Suprapubic skin (tissue), 4 donors: ENCODE data around the gene HOXB6. TPM values are rescaled to one million over a fixed set of nuclear protein-coding genes. Genes with fewer than 3 reads are reported as not detected.
A peak's percentile ranks its signal among the peaks of the same experiment; 100 is the strongest.

Experiments used
- DNase-seq, 2 donors: peaks; one replicate each; pipeline ENCODE4 v3.0.0-alpha.2; 2019; ENCODE audit warnings: low spot score in 2 of 2
- H3K27ac ChIP-seq: fragments of 200-600 bp; sonication (generic); one replicate; pipeline ENCODE4 v1.5.1; 2019
- H3K27me3 ChIP-seq: fragments of 200-600 bp; sonication (generic); one replicate; pipeline ENCODE4 v1.5.1; 2019
- H3K36me3 ChIP-seq: fragments of 200-600 bp; sonication (generic); one replicate; pipeline ENCODE4 v1.5.1; 2019
- H3K4me1 ChIP-seq: fragments of 200-600 bp; sonication (generic); one replicate; pipeline ENCODE4 v1.5.1; 2019
- H3K4me3 ChIP-seq: fragments of 200-600 bp; sonication (generic); one replicate; pipeline ENCODE4 v1.5.1; 2019; ENCODE audit warnings: mild to moderate bottlenecking
- H3K9me3 ChIP-seq: fragments of 200-600 bp; sonication (generic); one replicate; pipeline ENCODE4 v1.5.1; 2019
- CTCF ChIP-seq, 2 donors: fragments of 200-600 bp in 1 of 2; fragments of 450-650 bp in 1 of 2; sonication (generic) in 1 of 2; IDR thresholded peaks; one replicate each; pipeline ENCODE4 v1.5.1; 2016 to 2019; ENCODE audit warnings: antibody characterized with exemption in 2 of 2, mild to moderate bottlenecking in 1 of 2, moderate library complexity in 1 of 2
- EP300 ChIP-seq: sonication (generic); formaldehyde crosslinking; IDR thresholded peaks from one replicate; pipeline ENCODE4 v1.6.1; 2017; ENCODE audit warnings: antibody characterized with exemption
- POLR2A ChIP-seq, 2 donors: fragments of 450-650 bp; IDR thresholded peaks; one replicate each; pipeline ENCODE4 v1.6.1; 2017; ENCODE audit warnings: antibody characterized with exemption in 2 of 2, mild to moderate bottlenecking in 2 of 2, moderate library complexity in 2 of 2
- POLR2AphosphoS5 ChIP-seq, 3 donors: sonication (generic); formaldehyde crosslinking; IDR thresholded peaks; one replicate each; pipeline ENCODE4 v1.6.1; 2017; ENCODE audit warnings: antibody characterized with exemption in 3 of 3
- WGBS: methylation state at CpG from one replicate; pipeline ENCODE4 v1.1.5; 2018; 5-methylcytosine and 5-hydroxymethylcytosine counted together
- total RNA-seq, 4 donors: library from RNA; depleted of rRNA; stranded (reverse); fragments of >200 nt; gene quantifications; one replicate each; pipeline ENCODE4 v1.1.0, GENCODE V29; 2016

The HOXB6 gene
- total RNA-seq, 4 donors from 2014 or later = 0.39 to 4.5 (median 1.3) TPM; not detected in 1

GRCh38 chr17:48639136-48639535, 34.4 kb upstream of the HOXB6 start:
- no peak overlapping the region for H3K4me3 ChIP-seq
- no peak overlapping the region for H3K27ac ChIP-seq
- H3K4me1 ChIP-seq = peaks cover 9% of the 10 kb centered on the region
- TF ChIP-seq CTCF (IDR thresholded peaks at IDR 0.05) (no peak), POLR2A (IDR thresholded peaks at IDR 0.05) (no peak), POLR2AphosphoS5 (IDR thresholded peaks at IDR 0.05) (no peak), EP300 (no peak)
- H3K27me3 ChIP-seq = peaks cover 100% of the 10 kb centered on the region
- 47% methylated on average over 5 of the region's 5 CpGs for WGBS
- DNase-seq = no peak
- H3K36me3 ChIP-seq = no peaks in the 10 kb centered on the region
- H3K9me3 ChIP-seq = no peaks in the 10 kb centered on the region

GRCh38 chr17:48637323-48638260, 32.8 kb upstream of the HOXB6 start:
- H3K36me3 ChIP-seq = no peaks in the 10 kb centered on the region
- TF ChIP-seq CTCF (IDR thresholded peaks at IDR 0.05) (no peak), POLR2A (IDR thresholded peaks at IDR 0.05) (no peak), EP300 (no peak), POLR2AphosphoS5 (IDR thresholded peaks at IDR 0.05) (no peak)
- WGBS = 59% methylated on average over 18 of the region's 18 CpGs
- H3K27ac ChIP-seq = no peak overlapping the region
- peaks cover 100% of the 10 kb centered on the region for H3K27me3 ChIP-seq
- DNase-seq = no peak
- no peaks in the 10 kb centered on the region for H3K9me3 ChIP-seq
- H3K4me3 ChIP-seq = no peak overlapping the region
- peaks cover 18% of the 10 kb centered on the region for H3K4me1 ChIP-seq

GRCh38 chr17:48636177-48637018, 31.6 kb upstream of the HOXB6 start:
- peak in 1 of 2 donors; percentile 79 for DNase-seq
- H3K4me3 ChIP-seq = no peak overlapping the region
- WGBS = 6% methylated on average over 24 of the region's 39 CpGs
- H3K27me3 ChIP-seq = peaks cover 100% of the 10 kb centered on the region
- H3K4me1 ChIP-seq = peaks cover 12% of the 10 kb centered on the region
- TF ChIP-seq POLR2AphosphoS5 (IDR thresholded peaks at IDR 0.05) (no peak), CTCF (IDR thresholded peaks at IDR 0.05) (peak in 1 of 2 donors; percentile 65), POLR2A (IDR thresholded peaks at IDR 0.05) (no peak)
- no peaks in the 10 kb centered on the region for H3K36me3 ChIP-seq
- no peak overlapping the region for H3K27ac ChIP-seq
- no peaks in the 10 kb centered on the region for H3K9me3 ChIP-seq

GRCh38 chr17:48634493-48635208, 29.9 kb upstream of the HOXB6 start:
- no peak overlapping the region for H3K4me3 ChIP-seq
- no peaks in the 10 kb centered on the region for H3K36me3 ChIP-seq
- TF ChIP-seq CTCF (IDR thresholded peaks at IDR 0.05) (no peak), EP300 (no peak), POLR2AphosphoS5 (IDR thresholded peaks at IDR 0.05) (no peak), POLR2A (IDR thresholded peaks at IDR 0.05) (no peak)
- WGBS = 69% methylated on average over 20 of the region's 20 CpGs
- no peak for DNase-seq
- H3K27ac ChIP-seq = no peak overlapping the region
- no peaks in the 10 kb centered on the region for H3K9me3 ChIP-seq
- H3K27me3 ChIP-seq = peaks cover 100% of the 10 kb centered on the region
- H3K4me1 ChIP-seq = peaks cover 12% of the 10 kb centered on the region
